GM10248 (cell line): ENCODE measurements around the gene TGM2.

Experiments used
- CTCF ChIA-PET: fragments of 300-600 bp; sonication (Branson Sonifier 250); formaldehyde crosslinking; extraction: SDS; loops from one replicate; lab custom pipeline; 2021; ENCODE audit warnings: antibody characterized with exemption; lab: Yijun Ruan, JAX
- POLR2A ChIA-PET: fragments of 350-650 bp; sonication (Branson Sonifier 250); formaldehyde crosslinking; extraction: SDS; loops from one replicate; lab custom pipeline; 2020; ENCODE audit warnings: antibody characterized with exemption; lab: Yijun Ruan, JAX
- DNase-seq: peaks from one replicate; pipeline ENCODE4 v3.0.0; 2012; ENCODE audit errors: extremely low spot score
- CTCF ChIP-seq: IDR thresholded peaks from 2 replicates; pipeline ENCODE4 v1.5.1; 2012; ENCODE audit warnings: mild to moderate bottlenecking, low read depth; ENCODE audit errors: extremely low read depth, missing control alignments, control extremely low read depth

Gene TGM2

GRCh38 chr20:38129893-38130609 is 35.0 kb downstream of the TGM2 start:
- DNase-seq: no peak
- no peak for TF ChIP-seq CTCF
- POLR2A ChIA-PET: no interaction called here
- CTCF ChIA-PET: interaction anchor here (1.2 kb wide), 1 partner anchor 11 kb away, joined by 4 read pairs; no protein-coding TSS in a partner anchor

- POLR2A ChIA-PET: no interaction called here
- no peak for DNase-seq
- CTCF ChIA-PET: interaction anchor here (1.2 kb wide), 1 partner anchor 11 kb away, joined by 4 read pairs; no protein-coding TSS in a partner anchor
- TF ChIP-seq CTCF: no peak
These were observed 35.7 kb downstream of the TGM2 start for GRCh38 chr20:38129248-38129865.

GRCh38 chr20:38128691-38129090 is 36.4 kb downstream of the TGM2 start:
- DNase-seq: no peak
- ChIA-PET CTCF (interaction anchor here (1.4 kb wide), 1 partner anchor 55 kb away, joined by 4 read pairs; no protein-coding TSS in a partner anchor), POLR2A (no interaction called here)
- TF ChIP-seq CTCF: no peak

GRCh38 chr20:38127920-38128528 is 37.0 kb downstream of the TGM2 start:
- DNase-seq: no peak
- ChIA-PET CTCF (interaction anchor here (1.4 kb wide), 1 partner anchor 54 kb away, joined by 4 read pairs; no protein-coding TSS in a partner anchor), POLR2A (no interaction called here)
- TF ChIP-seq CTCF: no peak

GRCh38 chr20:38126932-38127621 is 38.0 kb downstream of the TGM2 start:
- POLR2A ChIA-PET: no interaction called here
- no peak for DNase-seq
- no peak for TF ChIP-seq CTCF
- CTCF ChIA-PET: no interaction called here
